Measurements from ENCODE around the gene LRRC10B. TPM values are rescaled to one million over a fixed set of nuclear protein-coding genes. Genes with fewer than 3 reads are reported as not detected.

LRRC10B gene
- total RNA-seq, 4 donors from 2014 or later, result 0.13 to 1.0 TPM; not detected in 2

DNA sequence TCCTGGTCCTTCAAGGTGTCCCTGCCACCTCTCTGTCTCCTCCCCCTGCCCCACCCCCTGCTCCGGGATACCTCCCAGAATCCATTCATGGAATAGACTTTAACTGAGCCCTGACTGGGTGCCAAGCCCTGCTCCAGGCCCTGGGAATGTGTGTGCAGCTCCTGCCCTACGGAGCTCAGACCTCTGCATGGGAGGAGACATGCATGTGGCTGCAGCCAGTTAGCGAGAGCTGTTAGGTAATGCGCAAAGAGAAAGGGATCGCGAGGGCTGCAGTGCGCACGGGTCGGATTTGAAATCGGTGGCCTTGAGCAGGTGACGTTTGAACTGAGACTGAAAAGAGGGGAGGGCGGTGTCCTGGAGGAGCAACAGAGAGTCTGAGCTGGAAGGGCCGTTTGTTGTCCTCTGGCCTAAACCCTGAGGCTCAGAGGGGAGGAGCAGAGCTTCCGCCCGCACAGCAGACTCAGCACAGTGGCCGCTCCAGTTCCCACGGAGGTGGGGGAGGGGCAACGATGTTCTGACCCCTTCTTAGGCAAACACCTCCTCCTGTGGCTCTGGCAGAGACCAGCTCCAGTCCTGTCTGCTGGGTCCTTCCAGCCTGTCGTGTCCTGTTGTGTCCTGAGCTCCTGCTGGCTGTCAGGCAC is 19.8 kb upstream of the LRRC10B start:
- in situ Hi-C loops (cut with MboI; ENCODE audit: low sequenced_read_pairs in 4 of 4), result no loop called here
- no peak for TF ChIP-seq POLR2A (IDR thresholded peaks at IDR 0.05)
- intact Hi-C loops (cut with DNase I; ENCODE audit: low total_unique reads), result no loop called here
- Histone ChIP-seq H3K4me1 (peaks cover 0 to 5% of the 10 kb centered on the region in 2 donors), H3K27me3 (no peaks in the 10 kb centered on the region), H3K9me3 (no peaks in the 10 kb centered on the region), H3K36me3 (no peaks in the 10 kb centered on the region), H3K4me3 (no peak overlapping the region), H3K27ac (peak overlapping the region; percentile 43 to 66 (median 58))
- peak; percentile 31 to 52 for DNase-seq
- peak; percentile 57 to 59 for ATAC-seq

DNA sequence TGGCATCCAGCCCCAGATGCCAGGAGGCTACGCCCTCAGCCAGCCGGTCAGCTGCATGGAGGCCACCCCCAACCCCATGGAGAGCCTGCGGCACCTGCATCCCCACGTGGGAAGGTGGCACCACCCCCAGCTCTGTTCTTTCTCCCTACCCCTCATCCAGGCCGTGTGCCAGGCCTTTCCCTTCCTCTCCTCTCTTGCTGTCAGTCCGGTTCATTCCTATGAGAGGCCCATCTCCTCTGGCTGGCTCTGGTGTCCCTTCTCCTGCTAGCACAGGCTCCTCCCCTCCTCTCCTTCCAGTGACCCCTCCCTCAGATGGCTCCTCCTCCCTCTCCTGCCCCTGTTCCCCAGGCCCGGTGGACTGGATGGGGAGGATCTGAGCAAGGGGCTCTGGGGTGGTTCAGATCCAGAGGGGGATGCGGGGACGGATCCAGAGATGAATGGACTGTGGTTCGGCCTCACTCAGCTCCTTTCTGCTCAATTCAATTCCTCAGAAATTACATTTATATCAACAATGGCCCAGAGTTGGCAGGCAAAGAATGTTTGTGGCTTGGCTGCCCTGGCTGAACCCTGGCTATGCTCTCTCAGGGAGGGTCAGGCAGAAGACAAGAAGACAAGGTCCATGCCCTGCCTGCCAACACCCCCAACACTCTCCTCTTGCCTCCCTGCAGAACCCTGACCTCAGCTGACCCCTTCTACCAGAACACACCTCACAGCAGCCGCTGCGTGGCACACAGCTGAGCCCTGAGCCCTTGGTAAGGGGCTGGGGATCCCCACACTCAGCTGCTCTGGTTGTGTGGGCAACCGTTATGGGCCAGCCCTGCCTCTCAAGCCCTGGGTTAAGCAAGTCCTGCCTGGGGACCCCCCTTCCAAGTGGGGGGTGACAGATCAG is 18.5 kb upstream of the LRRC10B start:
- in situ Hi-C loops (cut with MboI; ENCODE audit: low sequenced_read_pairs in 4 of 4), result no loop called here
- intact Hi-C loops (cut with DNase I; ENCODE audit: low total_unique reads), result no loop called here
- Histone ChIP-seq H3K27me3 (no peaks in the 10 kb centered on the region), H3K36me3 (no peaks in the 10 kb centered on the region), H3K9me3 (no peaks in the 10 kb centered on the region), H3K4me1 (peaks cover 0 to 5% of the 10 kb centered on the region in 2 donors), H3K4me3 (no peak overlapping the region), H3K27ac (peak overlapping the region; percentile 42 to 66 (median 47))
- TF ChIP-seq POLR2A (IDR thresholded peaks at IDR 0.05), result no peak
- TF ChIP-seq, protein P1, sequence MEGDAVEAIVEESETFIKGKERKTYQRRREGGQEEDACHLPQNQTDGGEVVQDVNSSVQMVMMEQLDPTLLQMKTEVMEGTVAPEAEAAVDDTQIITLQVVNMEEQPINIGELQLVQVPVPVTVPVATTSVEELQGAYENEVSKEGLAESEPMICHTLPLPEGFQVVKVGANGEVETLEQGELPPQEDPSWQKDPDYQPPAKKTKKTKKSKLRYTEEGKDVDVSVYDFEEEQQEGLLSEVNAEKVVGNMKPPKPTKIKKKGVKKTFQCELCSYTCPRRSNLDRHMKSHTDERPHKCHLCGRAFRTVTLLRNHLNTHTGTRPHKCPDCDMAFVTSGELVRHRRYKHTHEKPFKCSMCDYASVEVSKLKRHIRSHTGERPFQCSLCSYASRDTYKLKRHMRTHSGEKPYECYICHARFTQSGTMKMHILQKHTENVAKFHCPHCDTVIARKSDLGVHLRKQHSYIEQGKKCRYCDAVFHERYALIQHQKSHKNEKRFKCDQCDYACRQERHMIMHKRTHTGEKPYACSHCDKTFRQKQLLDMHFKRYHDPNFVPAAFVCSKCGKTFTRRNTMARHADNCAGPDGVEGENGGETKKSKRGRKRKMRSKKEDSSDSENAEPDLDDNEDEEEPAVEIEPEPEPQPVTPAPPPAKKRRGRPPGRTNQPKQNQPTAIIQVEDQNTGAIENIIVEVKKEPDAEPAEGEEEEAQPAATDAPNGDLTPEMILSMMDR (IDR thresholded peaks at IDR 0.05 in 4 of 5, conservative IDR thresholded peaks at IDR 0.05 in 1 of 5), result no peak
- ATAC-seq (no peak), DNase-seq (no peak)

DNA sequence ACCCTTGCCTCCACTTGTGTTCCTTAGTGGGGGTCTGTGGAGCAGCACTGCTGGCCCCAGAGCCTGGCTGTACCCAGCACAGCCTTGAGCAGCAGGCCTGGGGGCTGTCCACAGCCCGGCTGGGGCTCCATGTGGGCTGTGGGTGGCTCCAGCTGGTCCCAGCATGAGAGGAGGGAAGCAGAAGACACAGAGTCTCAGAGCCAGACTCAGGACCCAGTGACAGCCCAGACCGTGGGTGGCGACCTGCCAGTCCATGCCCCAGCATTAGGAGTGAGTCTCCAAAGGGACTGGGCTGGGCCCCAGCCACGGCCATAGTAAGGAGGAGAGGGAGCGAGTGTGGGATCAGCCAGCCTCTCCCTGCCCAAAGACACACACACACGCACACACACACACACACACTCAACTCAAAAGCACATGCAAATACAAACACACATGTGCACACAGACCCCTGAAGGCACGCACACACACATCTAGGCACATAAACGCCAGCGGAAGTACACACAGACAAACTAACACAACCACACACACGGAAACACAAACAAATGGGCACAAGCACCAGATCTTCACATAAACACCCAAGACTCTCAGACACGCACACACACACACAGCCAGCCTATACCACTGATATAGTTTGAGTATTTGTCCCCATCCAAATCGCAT is 16.7 kb upstream of the LRRC10B start:
- Histone ChIP-seq H3K27me3 (no peaks in the 10 kb centered on the region), H3K4me1 (peaks cover 5% of the 10 kb centered on the region in 2 donors), H3K27ac (no peak overlapping the region), H3K4me3 (no peak overlapping the region), H3K9me3 (no peaks in the 10 kb centered on the region), H3K36me3 (no peaks in the 10 kb centered on the region)
- in situ Hi-C loops (cut with MboI; ENCODE audit: low sequenced_read_pairs in 4 of 4), result no loop called here
- ATAC-seq, result no peak
- no peak for DNase-seq
- intact Hi-C loops (cut with DNase I; ENCODE audit: low total_unique reads), result no loop called here
- TF ChIP-seq, protein P1 (IDR thresholded peaks at IDR 0.05 in 4 of 5, conservative IDR thresholded peaks at IDR 0.05 in 1 of 5), result no peak
- no peak for TF ChIP-seq POLR2A (IDR thresholded peaks at IDR 0.05)

DNA sequence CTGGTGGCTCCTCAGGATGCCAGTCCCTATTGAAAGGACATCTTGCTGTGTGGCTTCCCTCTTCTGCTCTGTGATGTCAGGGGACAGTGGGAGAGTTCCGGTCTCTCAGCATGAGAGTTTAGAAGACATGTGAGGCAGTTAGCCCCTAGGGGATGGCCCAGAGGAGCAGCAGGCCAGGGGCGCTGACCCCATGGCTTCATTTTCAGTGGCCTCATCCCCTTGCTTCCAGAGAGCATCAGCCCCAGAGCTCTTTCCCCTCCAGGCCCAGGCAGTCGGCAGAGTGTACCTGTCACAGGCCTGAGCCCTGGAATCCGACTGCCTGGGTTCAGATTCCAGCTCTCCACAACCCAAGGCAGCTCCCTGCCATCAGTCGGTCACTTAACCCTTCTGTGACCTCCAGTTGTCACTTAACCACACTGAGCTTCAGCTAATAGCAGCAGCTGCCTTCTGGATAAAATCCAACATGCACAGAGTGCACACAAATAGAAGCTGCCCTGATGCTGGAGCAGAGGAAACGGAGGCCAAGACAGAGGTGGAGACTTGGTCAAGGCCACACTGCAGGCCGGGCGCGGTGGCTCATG is 14.1 kb upstream of the LRRC10B start:
- no peak for DNase-seq
- H3K9me3 ChIP-seq, result no peaks in the 10 kb centered on the region
- TF ChIP-seq, protein P1 (IDR thresholded peaks at IDR 0.05 in 4 of 5, conservative IDR thresholded peaks at IDR 0.05 in 1 of 5), result no peak
- TF ChIP-seq POLR2A (IDR thresholded peaks at IDR 0.05), result no peak
- no peaks in the 10 kb centered on the region for H3K36me3 ChIP-seq
- intact Hi-C loops (cut with DNase I; ENCODE audit: low total_unique reads), result no loop called here
- H3K27ac ChIP-seq, result peak overlapping the region; percentile 11 to 64 (median 48)
- H3K27me3 ChIP-seq, result no peaks in the 10 kb centered on the region
- in situ Hi-C loops (cut with MboI; ENCODE audit: low sequenced_read_pairs in 4 of 4), result no loop called here
- peak; percentile 39 to 41 for ATAC-seq
- H3K4me1 ChIP-seq, result peaks cover 4 to 5% of the 10 kb centered on the region in 2 donors
- no peak overlapping the region for H3K4me3 ChIP-seq

All from gastrocnemius medialis (tissue), 4 donors.